Inflammatory macrophage treated with lipopolysaccharide for 1 hour (primary cell): ENCODE data around the gene FAM118A.
A peak's percentile ranks its signal among the peaks of the same experiment; 100 is the strongest.
"Not testable (repeated sequence)": the region's sequence is repeated elsewhere in the genome, so short reads cannot be mapped to it uniquely, and the experiment has no call there.

ENCODE experiments used
- DNase-seq, 2 donors: peaks; one replicate each; pipeline ENCODE4 v3.0.0-alpha.2; 2020 to 2022

The FAM118A gene

DNA sequence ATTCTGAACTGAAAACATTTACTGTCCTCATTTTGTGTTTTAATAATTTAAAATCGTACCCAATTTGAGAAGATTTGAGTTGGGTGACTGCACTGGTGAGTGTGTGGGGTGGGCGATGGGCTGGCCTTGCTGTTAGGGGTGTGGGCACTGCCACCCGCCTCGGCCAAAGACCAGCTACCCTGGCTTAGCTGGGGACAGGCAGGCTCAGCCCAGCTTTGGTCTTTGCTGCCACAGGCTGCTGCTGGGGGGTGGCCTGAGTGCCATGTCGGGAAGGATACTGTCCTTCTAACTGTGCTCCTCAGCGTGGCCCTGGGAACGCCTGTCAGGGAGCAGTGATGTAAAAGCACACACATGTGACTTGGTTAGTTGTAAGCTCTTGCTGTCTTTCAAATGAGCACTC is 22.3 kb downstream of the FAM118A start:
- DNase-seq, result no peak

DNA sequence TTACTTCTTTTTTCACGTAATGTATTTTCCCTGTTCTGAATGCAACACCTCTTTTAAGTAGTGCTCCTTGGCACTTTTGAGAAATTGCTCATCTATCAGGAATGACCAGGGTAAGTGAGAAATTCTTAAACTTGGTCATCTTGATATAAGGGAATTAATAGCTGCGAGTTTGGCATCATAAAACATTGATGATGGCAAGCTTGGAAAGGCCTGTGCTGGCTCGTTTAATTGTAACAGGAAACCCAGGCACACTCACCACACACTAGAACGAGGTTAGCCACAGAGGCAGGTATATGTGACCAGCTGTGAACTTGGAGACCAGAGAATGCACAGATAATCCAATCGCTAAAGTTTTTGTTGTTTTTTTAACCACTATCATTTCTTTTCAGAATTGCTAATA is 24.3 kb downstream of the FAM118A start:
- no peak for DNase-seq

DNA sequence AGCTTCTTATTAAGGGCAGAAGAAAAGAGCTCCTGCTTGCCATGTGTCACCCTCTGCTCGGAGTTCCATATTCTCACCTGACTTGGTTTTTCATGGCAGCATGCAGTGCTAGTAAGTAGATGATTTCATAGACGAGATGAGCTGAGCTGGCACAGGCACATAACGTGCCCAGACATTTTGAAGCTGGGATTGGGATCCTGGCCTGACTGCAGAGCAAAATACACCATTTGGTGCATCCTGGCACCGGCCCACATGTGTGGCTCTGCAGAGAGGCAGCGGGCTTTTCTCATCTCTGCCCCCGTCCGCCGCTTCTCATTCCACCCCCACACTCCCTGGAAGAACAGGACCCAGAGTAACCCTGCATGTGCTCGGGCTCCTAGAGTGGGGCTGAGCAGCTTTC is 24.8 kb downstream of the FAM118A start:
- no peak for DNase-seq

DNA sequence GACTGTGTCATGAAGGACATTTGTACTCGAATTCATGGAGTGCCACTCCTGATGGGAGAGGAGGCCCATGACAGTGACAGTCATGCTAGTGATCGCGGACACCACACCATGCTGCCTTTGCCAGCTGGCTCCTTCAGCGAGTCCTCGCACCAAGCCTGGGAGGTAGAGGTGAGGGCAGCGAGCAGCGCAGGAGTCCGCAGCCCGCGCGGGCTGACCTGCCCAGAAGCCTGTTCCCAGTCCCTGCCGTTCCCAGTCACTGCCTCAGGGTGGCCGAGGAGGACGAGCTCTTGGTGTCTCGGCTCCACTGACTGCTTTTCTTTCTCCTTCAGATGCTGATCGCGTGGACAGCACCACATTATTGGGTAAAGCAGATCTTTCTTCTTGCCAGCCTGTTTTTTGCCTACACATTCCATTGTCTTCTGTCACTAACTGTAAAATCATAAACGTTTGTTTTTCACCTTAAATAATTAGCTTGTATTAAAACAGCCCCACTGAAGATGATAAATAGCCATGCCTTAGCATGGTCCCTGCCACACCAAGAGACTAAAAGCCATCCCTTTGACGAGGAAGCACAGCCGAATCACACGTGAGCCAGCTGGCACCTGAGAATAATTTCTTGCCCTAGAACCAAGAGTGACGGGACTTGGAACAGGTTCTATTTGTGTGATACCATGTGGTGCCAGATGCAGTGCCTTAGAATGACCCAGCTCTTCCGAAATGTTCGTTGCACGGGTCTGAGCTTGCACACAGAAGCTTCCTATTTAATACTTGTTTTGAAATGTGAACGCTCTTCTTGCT is 25.5 kb downstream of the FAM118A start:
- no peak for DNase-seq

DNA sequence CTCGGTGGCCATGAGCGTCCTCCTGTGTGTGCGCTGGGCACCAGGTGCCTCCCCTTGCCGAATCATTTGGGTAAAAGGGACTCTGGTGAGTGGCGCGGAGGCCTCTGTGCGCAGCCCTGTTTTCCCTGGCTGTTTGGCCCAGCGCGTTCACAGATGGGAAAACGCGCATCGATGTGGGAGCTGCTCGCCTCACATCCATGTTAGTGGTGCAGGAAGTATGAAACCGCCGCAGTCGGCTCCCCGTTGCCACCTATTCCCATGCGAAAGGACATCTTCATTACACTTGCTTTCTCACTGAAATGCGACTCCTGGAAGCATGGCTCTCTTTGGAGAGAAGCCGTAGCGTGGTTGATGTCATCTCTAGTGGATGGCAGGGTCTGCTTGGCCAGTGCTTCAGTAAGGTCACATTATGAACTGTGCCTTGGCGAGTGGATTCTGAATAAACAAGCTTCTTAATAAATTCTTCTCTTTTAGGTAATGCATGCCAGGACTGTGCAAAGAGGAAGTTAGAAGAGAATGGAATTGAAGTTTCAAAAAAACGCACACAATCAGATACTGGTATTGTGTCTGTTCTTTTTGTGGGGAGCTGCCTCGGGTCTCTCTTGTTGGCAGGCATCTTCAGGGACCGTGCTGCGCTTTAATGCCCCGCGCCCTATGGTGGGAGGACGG is 26.3 kb downstream of the FAM118A start:
- no peak for DNase-seq

DNA sequence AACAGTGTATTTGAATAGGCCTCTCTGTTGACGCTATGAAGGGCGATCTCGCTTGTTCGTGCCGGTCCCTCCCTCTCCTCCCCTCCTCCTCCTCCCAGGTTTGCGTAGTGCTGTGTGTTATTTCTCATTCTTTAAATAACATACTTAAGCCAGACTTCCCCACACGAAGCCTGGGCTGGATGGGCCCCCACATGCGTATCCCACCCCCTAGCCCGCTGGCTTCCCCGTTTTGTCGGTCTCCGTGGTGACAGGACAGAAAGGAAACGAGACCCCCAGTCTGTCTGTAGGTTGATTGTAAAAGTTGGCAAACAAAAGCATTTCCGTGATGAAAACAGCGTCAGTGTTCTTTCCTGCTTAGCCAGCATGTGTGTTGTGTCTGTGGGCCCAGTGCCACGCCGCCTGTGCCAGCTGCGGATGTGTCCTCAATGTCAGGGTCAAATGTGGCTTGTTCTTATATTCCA is 27.3 kb downstream of the FAM118A start:
- DNase-seq, result no peak

DNA sequence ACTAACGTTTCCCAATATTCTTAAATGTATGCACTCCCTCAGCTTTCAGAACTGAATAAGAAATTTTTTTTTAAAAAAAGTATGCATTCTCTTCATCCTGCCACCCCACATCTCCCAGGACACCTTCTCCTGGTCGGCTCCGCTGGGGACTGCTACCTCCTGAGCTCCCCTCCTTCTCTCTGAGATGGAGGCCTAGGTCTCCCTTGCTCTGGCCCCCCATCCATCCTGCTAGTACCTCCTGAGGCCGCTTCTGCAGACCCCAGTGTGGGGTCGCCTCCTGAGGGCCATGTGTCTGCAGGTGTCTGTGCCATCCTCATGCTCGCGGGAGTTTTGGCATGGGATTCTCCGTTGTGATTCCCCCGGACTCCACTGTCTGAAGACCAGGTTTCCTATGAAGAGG is 27.8 kb downstream of the FAM118A start:
- DNase-seq, result no peak

DNA sequence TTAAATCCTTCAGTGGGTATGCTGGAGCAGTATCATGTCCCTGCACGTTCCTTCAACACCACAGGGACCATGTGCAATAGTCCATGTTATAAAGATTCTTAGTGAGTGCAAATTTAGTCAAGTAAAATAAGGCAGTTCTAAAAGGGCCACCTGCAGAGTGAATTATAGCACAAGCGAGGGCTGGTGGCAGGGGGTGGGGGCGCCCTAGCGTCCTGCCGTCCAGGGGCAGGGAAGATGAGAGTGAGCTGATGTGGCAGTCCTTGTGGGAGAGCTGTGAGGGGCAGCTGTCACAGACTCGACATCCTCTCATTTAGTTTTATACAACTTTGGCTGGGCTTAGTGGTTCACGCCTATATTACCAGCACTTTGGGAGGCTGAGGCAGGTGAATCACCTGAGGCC is 29.1 kb downstream of the FAM118A start:
- no peak for DNase-seq

DNA sequence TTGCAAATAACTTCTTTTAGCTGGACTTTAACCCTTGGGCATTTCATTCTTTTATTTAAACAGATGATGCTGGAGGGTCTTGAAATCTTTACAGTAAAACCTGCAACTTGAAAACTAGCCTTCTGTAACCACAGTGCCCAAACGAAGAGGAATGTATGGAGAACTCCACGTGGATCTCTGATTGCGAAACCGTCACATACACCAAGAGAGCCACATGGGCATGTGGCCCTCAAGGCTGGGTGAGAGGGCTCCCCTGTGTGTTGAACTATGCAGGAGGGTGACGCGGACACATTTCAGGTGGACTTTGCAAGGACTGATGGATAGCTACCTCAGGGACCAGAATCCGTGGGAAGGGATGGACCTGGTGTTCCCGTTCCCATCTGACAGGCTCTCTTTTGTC is 30.6 kb downstream of the FAM118A start:
- DNase-seq, result no peak

DNA sequence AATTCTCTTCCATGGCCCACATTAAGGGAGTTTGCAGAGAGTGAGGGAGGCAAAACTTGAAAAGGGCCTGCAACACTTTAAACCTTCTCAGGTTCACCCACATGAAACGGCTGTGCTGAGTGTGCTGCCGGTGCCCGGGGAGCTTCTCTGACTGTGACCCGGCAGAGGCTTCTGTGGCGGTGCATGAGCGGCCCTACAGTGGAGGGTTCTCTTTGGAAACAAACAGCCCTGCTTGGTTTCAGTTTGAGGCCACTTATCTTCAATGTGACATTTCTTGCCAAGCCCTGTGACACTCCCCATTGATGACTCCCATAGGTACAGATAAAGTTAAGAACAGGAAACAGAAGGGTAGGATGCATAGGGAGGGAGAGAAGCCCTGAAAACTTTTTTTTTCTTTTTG is 31.8 kb downstream of the FAM118A start:
- DNase-seq, result no peak

DNA sequence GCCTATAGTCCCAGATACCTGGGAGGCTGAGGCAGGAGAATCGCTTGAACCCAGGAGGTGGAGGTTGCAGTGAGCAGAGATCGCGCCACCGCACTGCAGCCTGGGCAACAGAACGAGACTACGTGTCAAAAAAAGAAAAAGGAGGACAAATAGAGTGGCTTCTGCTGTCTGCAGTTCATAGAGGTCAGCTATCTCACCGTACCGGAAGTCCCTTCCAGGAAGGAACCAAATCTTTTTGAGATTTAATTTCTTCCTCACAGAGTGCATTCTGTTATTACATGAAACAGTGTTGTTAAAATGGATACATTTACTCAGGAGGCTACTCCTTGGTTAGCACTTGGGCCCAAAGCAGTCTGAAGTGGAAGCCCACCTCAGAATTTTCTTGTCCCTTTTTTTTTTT is 33.4 kb downstream of the FAM118A start:
- DNase-seq, result no peak

DNA sequence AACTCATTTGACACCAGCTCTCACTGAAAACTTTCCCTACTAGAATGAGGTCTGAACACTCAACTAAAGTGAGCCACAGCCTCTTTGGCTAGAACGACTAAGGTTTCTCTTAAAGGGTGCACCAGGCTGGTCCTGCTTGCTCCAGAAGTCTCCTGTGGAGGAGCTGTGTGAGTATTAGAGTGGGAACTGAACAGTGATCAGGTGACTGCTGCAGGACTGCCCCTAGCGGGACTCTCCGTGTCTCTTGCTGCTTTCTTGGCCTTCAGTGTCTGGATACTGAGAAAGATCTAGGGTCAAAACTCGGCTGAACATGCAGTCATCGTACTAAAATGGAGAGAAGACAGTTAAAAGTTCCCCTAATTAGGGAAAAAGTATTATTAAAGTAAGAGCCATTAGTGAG is 34.6 kb downstream of the FAM118A start:
- peak; percentile 8 to 30 for DNase-seq

DNA sequence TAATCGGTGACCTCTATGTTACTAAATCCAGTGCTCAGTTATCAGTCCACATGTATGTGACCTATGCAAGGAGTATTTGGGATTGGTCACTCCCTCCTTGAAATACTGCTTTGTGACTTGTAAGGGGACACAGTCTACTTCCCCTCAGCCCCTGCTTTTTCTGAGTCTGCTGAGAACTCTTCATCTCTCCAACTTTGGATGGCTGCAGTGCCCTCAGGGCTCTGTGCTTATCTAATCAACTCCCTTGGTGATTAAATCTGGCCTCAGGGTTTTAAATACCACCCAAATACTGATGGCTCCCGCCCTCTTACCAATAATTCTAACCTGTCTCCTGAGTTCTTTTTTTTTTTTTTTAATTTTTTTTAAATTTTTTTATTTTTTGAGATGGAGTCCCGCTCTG is 40.2 kb downstream of the FAM118A start:
- DNase-seq, result no peak

DNA sequence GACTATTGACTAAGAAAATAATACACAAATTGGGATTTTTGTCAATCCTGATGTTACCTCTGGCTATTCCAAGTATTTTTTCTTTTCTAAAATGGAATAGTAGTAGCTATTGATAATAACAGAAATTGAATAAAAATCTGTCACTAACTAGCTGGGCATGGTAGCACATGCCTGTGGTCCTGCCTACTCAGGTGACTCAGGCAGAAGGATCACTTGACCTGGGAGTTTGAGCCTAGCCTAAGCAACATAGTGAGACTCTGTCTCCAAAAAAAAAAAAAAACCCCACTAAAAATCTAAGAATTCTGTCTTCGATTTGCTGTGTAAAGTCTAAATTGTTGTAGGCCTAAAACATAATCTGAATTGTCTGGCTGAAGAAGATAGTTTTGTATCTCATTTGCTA is 42.2 kb downstream of the FAM118A start:
- no peak for DNase-seq

DNA sequence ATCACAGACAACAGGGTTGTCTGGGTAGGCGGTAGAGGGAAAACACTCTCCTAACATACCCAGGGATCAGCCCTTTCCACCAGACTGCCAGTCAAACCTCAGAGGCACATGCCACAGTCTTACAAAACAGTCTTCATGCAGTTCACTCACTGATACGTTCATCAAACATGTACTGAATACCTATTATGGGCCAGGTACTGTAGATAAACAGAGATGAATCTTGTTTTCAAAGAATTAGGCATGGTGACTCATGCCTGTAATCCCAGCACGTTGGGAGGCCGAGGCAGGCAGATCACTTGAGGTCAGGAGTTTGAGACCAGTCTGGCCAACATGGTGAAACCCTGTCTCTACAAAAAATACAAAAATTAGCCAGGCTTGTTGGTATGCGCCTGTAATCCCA is 43.0 kb downstream of the FAM118A start:
- not testable (repeated sequence) for DNase-seq

DNA sequence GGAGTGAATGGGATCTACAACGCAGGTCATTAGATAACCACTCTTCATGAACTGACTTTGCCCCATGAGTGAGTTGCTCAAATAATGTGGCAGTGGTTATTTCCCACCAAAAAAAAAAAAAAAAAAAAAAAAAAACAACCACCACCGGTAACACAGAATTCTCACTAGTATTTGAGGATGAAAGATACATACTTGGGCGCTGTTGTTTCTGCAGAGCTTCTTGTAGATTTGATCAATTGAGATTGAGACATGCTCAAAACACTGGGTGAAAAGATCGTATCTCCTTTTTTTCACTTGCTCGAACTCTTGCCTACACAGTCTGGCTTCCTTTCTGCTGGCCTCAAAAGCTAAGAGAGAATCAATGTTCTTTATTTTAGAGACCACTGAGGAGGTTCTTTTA is 44.1 kb downstream of the FAM118A start:
- no peak for DNase-seq

DNA sequence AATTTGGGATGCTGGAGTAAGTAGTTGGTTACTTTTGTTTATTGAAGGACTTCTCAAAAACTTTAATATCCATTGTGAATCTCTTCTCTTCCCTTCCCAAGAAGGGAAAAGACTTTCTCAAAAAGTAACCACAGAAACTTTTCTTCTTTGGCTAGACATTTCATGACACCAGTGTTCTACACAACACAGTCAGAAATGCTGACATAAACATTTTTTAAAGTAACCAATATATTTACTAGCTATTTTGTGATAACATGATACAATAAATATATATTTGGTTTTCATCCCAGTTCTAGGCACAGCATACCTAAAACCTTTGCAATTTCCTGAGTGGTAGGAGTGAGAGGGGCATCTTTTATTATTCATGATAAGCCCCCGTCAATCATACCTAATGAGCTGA is 47.8 kb downstream of the FAM118A start:
- DNase-seq, result no peak

DNA sequence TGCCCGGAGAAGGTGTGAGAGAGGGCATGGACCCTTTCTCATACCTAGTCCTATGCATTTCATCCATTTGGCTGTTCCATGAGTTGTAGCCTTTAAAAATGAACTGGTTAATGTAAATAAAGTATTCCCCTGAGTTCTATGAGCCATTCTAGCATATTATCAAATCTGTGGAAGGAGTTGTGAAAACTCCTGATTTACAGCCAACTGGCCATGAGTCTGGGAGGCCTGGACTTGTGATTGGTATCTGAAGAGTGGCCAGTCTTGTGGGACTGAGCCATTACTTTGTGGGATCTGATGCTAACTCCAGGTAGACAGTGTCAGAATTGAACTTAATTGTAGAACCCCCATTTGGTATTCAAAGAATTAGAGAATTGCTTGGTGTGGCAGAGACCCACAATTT is 48.4 kb downstream of the FAM118A start:
- DNase-seq, result no peak

DNA sequence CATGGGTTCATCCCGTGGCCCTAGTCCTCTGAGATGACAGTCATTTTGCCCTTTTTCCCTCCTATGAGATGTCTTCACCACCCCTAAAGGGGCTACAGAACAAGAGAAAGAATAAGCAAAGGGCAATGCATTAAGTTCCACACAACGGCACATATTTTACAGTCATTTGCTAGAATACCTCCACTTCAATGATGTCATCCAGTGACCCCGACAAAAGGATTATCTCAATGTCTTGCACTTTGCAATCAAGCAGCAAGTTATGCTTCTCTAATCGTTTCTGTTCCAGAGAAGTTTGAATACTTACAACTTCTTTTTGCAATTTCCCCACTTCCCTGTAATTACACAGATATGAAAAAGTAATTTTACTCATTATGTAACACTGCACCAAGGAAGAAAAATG is 49.9 kb downstream of the FAM118A start:
- no peak for DNase-seq

DNA sequence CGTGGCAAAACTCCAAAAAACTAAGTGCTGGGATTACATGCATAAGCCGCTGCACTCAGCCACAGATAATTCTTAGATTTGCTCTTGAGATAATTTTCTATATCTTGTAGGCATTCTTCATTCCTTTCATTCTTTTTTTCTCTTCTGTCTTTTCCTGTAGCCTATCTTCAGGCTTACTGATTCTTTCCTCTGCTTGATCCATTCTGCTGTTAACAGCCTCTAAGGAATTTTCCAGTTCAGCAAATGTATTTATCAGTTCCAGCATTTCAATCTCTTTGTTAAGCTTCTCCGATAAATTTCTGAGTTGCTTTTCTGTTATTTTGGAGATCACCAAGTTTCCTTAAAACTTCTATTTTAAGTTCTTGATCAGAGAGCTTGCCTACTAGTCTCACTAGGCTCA is 57.0 kb downstream of the FAM118A start:
- DNase-seq, result no peak

DNA sequence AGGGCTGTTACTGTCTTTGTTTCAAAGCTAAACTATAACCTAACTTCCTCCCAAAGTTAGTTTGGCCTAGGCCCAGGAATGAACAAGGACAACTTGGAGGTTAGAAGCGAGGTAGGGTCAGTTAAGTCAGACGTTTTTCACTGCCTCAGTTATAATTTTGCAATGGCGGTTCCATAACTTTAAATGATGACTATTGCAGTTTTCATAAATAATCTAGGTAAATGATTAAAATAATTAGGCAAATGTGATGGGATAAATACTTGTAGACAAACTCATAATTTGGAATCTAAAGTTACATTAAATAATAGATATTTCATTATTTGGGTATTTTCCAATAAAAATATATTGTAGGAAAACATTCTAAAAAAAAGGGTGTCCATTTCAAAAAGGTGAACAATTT is 63.9 kb downstream of the FAM118A start:
- DNase-seq, result not testable (repeated sequence)

DNA sequence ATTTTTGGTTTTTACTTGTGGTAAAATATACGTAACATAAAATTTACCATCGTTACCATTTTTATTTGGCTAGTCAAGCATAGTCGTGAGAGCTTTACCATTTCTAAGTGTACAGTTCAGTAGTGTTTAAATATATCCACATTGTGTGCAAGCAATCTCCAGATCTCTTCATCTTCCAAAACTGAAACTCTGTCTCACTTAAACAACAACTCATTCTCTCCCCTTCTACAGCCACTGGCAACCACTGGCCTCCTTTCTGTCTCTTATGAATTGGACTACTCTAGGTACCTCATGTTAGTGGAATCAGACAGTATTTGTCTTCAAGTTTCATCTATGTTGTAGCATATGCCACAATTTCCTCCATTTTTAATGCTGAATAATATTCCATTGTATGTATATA is 66.3 kb downstream of the FAM118A start:
- DNase-seq, result no peak

DNA sequence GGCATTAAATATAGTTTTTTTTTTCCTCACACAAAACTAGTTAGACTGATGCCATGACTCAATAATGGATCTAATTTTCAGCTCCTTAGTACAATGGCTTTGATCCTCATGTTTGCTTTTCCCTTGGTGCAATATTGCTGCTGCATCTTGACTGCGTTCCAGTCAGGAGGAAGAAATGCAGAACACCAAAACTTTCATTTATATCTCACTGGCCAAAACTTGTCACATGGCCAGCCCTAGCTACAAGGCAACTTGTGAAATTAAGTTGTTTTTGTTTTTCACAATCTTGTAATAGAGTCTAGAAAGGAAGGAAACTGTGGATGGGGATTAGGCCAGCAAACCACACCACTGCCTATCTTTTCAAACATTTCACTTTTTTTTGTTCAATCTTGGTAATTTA is 67.0 kb downstream of the FAM118A start:
- peak; percentile 82 to 83 for DNase-seq

DNA sequence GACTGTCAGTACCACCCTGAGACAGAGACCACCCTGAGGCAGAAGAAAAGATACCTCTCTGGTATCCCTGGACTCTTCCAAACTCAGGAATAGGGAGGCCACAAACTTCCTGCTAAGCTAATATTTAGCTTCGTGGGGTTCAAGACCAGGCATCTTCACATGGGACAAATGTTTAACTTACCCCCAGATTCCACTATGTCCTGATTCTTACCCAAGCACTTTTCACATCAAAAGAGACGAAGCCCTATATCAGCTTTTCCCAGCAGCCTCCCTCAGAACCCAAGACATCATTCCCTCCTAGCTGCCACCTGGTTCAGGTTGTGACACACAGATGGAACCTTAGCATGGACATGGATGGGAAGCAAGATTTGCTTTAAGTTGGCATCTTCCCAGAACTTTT is 71.6 kb downstream of the FAM118A start:
- no peak for DNase-seq

DNA sequence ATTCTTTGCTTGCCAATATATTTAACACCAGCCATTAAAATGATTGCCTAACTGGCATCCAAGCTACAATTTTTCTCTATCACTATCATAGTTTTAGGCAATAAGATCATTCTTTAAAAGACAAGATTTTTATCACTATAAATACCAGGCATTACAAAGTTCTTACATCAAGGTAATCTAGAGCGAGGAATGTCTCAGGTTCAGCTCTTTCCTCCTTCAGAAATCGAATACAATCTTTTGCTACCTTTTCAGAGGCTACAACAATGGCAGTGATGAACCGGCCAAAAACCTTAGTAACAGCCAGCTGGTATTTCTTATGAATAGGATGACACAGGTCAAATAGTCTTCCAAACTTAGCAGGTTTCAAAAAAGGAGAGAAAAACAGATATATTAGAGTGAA is 79.8 kb downstream of the FAM118A start:
- no peak for DNase-seq
